ENCODE results near the gene PDHA1.

PDHA1 gene

DNA sequence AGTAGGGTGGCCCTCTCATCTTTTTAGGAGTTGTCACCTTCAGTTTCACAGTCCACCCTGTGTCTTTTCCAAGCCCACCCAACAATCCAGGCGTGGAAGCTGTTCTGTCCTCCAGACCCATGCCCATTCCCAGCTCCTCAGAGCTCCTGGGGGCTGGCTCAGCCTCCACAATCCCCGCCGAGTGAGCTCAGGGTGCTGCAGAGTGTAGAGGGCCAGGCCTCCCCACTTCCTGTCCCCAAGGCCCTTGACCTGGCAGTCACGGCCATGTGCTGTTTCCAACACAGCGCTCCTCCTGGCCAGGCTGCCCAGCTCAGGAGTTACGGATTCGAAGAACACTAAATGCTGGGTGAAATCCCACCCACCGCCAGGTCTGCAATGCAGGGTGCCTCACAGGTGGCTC lies 31.8 kb downstream of the PDHA1 start:
- no peak for DNase-seq (ENCODE audit: low read depth in 2 of 2)

- no peak for DNase-seq (ENCODE audit: low read depth in 2 of 2)
Observed at GRCh38 chrX:19377799-19378198, 34.1 kb downstream of the PDHA1 start.

DNA sequence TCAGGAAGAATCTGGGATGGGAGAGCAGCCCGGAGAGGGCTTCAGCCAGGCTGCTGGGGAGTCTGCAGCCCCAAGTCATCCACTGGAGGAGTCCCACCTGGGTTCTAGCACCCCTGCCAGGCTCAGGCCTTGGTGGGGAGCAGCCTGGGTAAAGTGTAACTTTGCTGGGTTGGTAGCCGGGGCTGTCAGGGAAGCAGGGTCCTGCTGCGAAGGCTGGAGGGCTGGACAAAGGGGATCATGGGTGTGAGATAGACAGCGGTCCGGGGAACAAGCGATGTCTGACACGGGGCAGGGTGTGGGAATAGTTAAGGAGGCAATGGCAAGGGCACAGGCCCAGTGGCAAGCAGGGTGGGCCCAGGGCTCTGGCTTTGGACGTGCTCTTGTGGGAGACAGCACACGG lies 37.6 kb downstream of the PDHA1 start:
- DNase-seq (ENCODE audit: low read depth in 2 of 2) = no peak

DNA sequence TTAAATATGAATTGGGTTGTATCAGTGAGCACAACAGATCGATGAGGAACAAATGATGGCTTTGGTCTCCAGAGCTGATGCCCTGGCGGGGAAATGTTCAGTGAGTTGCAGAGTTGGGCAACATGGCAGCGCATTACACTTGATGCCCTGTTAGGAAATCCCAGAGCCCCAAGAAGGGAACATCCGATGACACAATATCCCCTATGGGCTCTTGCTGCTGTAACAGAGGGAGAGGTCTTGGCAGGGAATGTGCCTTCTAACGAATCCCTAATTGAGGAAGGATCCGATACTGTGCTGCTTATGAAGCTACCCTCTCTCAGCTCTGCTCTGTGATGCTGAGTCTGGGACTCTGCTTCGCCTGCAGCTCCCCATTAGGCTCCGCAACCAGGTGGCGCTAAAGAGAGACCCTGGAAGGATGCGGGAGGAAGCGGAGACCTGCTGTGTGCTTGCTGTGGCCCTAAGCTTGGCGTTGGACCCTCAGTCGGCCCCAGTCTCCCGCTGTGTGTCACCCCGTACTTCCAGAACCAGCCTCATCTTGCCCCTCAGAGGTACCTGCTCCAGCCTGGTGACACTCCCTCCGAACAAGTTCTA lies 38.9 kb downstream of the PDHA1 start:
- DNase-seq (ENCODE audit: low read depth in 2 of 2) = peak; percentile 15 to 31

- no peak for DNase-seq (ENCODE audit: low read depth in 2 of 2)
Observed at GRCh38 chrX:19386679-19387078, 43.0 kb downstream of the PDHA1 start.

DNA sequence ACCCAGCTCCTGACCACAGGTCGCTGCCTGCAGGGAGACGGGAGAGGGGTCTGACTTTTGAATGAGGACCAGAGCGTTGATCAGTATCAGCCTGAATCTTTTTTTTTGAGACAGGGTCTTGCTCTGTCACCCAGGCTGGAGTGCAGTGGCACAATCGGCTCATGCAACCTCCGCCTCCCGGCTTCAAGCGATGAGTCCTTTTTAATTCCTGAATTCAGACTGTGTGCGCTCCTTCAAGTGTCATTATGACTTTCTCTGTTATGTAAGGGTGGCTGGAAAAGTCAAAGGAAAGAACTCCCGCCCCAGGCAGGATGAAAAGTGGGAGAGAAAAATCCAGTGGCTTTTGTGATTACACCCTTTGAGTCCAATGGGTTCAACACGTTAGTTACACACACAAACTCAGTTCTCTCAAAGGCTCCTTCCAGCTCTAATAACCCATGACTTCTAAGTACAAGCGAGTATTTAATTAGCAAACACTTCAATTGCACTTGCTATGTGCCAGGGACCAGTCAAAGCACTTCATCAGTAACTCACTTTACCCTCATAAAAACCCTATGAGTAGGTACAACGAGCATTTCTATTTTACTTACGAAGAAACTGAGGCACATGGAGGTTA lies 44.4 kb downstream of the PDHA1 start:
- no peak for DNase-seq (ENCODE audit: low read depth in 2 of 2)

DNA sequence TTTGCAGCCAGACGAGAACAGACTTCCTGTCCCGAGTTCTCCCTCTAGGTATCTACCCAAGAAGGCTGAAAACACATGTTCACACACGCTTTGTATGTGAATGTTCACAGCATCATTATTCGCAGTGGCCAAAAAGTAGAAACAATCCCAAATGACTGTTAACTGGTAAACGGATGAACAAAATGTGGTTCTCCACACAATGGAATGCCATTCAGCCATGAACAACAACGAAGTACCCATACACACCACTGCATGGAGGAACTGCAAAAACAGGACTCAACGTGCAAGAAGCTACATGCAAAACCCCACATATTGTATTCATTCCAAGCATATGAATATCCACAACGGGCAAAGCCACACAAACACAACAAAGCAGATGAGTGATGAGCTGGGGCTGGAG lies 45.0 kb downstream of the PDHA1 start:
- DNase-seq (ENCODE audit: low read depth in 2 of 2) = no peak

DNA sequence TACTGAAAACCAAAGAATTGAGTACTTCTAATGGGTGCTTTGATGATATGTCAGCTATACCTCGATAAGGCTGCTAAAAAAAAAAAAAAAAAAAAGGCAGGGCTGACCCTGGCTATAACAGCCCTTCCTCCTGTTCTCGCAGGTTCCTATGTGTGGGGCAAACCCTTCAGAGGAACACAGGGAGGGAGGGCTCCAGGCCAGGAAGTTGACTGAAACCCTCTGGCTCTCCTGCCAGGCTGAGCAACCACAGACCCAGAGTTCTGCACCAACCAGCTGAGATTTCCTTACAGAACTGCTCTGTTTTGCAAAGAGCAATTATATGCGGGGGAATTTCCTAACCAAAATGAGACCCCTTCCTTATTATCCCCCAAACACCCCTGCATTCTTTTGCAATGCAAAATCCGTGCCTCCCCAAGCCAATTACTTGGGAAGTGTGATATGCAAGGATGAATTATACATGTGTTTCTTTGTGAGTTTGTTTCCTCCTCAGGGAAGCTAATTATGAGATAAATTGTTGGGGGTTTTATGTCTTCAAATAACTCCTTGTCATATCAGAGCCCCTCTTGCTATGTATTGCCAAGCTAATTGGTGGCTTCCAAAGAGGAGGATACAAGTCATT lies 45.6 kb downstream of the PDHA1 start:
- no peak for DNase-seq (ENCODE audit: low read depth in 2 of 2)

GRCh38 chrX:19392078-19392477 lies 48.4 kb downstream of the PDHA1 start:
- DNase-seq (ENCODE audit: low read depth in 2 of 2) = no peak

GRCh38 chrX:19392703-19393102 lies 49.0 kb downstream of the PDHA1 start:
- DNase-seq (ENCODE audit: low read depth in 2 of 2) = no peak

DNA sequence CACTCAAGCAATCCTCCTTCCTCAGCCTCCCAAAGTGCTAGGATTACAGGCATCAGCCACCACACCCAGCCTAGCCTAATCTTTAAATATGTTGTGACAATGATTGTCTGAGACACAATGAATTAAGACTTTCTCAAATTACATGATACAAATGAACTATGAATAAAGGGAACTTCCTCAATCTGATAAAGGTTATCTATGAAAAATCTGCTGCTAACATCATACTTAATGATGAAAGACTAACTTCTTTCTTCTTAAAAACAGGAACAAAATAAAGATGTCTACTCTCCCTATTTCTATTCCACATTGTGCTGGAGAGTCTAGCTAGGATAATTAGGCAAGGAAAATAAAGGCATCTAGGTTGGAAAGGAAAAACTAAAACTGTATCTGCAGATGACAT lies 60.0 kb downstream of the PDHA1 start:
- no peak for DNase-seq (ENCODE audit: low read depth in 2 of 2)

GRCh38 chrX:19410259-19410658 lies 66.5 kb downstream of the PDHA1 start:
- no peak for DNase-seq (ENCODE audit: low read depth in 2 of 2)

Measured in stimulated activated CD8-positive, alpha-beta memory T cell treated with anti-CD3 and anti-CD28 coated beads, Interleukin-15, amount 100 ng/mL, for 48 hours (primary cell).